Muscle of leg (tissue), 11 donors: ENCODE data around the gene LYRM4. TPM values are rescaled to one million over a fixed set of nuclear protein-coding genes. Genes with fewer than 3 reads are reported as not detected.

Experiments
- DNase-seq: peaks from one replicate; pipeline ENCODE4 v3.0.0; 2013
- H3K27ac ChIP-seq: one replicate; pipeline ENCODE4 v1.5.1; 2013; ENCODE audit warnings: mild to moderate bottlenecking, low read length, control low read depth
- H3K27me3 ChIP-seq: one replicate; pipeline ENCODE4 v1.6.1; 2013; ENCODE audit warnings: low read length; ENCODE audit not compliant: control insufficient read depth, insufficient read depth
- H3K36me3 ChIP-seq: one replicate; pipeline ENCODE4 v1.6.1; 2013; ENCODE audit warnings: low read length; ENCODE audit not compliant: control insufficient read depth, insufficient read depth
- H3K4me1 ChIP-seq: one replicate; pipeline ENCODE4 v1.6.1; 2013; ENCODE audit warnings: low read length; ENCODE audit not compliant: control insufficient read depth, insufficient read depth
- H3K4me3 ChIP-seq: one replicate; pipeline ENCODE4 v1.5.1; 2013; ENCODE audit warnings: low read length, control low read depth
- H3K9me3 ChIP-seq: replicated peaks from 2 replicates; pipeline ENCODE4 v1.6.1; 2013; ENCODE audit warnings: low read depth, low read length; ENCODE audit not compliant: control insufficient read depth
- WGBS: methylation state at CpG from one replicate; pipeline ENCODE4 v1.1.5; 2013; ENCODE audit warnings: missing lambda C conversion rate; ENCODE audit not compliant: insufficient coverage; 5-methylcytosine and 5-hydroxymethylcytosine counted together
- polyA plus RNA-seq, 8 donors: library from polyadenylated mRNA; unstranded; fragments of 120-200 nt; gene quantifications; one replicate each; pipeline versions ENCODE4 v1.2.1 to v1.2.3, GENCODE V29; 2013; ENCODE audit warnings: inconsistent platforms in 1 of 8, low replicate concordance in 1 of 8; ENCODE audit not compliant: insufficient read length in 8 of 8, insufficient read depth in 1 of 8
- total RNA-seq: library from RNA; stranded (reverse); fragments of 120-200 nt; gene quantifications from one replicate; pipeline ENCODE4 v1.2.4, GENCODE V29; 2013

Gene LYRM4
- total and polyA plus RNA-seq, 9 donors: 21.8 to 36.6 (median 29.4) TPM

- WGBS: 84% methylated on average over 3 of the region's 6 CpGs
Observed at GRCh38 chr6:5108536-5109150, 152.1 kb downstream of the LYRM4 start.

GRCh38 chr6:5108068-5108467 lies 152.7 kb downstream of the LYRM4 start:
- Histone ChIP-seq H3K27me3 (no peaks in the 10 kb centered on the region), H3K4me3 (no peak overlapping the region), H3K4me1 (peaks cover 14% of the 10 kb centered on the region), H3K27ac (no peak overlapping the region), H3K36me3 (peaks cover 5% of the 10 kb centered on the region), H3K9me3 (no peaks in the 10 kb centered on the region)
- no peak for DNase-seq
- WGBS: 67% methylated on average over 5 of the region's 9 CpGs

More at GRCh38 chr6:5108536-5109150, 152.1 kb downstream of the LYRM4 start:
- no peak for DNase-seq
- Histone ChIP-seq H3K9me3 (no peaks in the 10 kb centered on the region), H3K27me3 (no peaks in the 10 kb centered on the region), H3K36me3 (peaks cover 5% of the 10 kb centered on the region), H3K4me3 (no peak overlapping the region), H3K27ac (no peak overlapping the region), H3K4me1 (peaks cover 14% of the 10 kb centered on the region)

- Histone ChIP-seq H3K4me1 (peaks cover 11% of the 10 kb centered on the region), H3K36me3 (peaks cover 3% of the 10 kb centered on the region), H3K27ac (no peak overlapping the region), H3K9me3 (no peaks in the 10 kb centered on the region), H3K27me3 (no peaks in the 10 kb centered on the region), H3K4me3 (no peak overlapping the region)
- WGBS: 94% methylated on average over 6 of the region's 10 CpGs
- no peak for DNase-seq
Observed at GRCh38 chr6:5107341-5107740, 153.4 kb downstream of the LYRM4 start.

- no peak for DNase-seq
- H3K27ac ChIP-seq: no peak overlapping the region
- no peak overlapping the region for H3K4me3 ChIP-seq
- no peaks in the 10 kb centered on the region for H3K36me3 ChIP-seq
- 95% methylated on average over 10 of the region's 10 CpGs for WGBS
- no peaks in the 10 kb centered on the region for H3K27me3 ChIP-seq
- H3K9me3 ChIP-seq: no peaks in the 10 kb centered on the region
- peaks cover 4% of the 10 kb centered on the region for H3K4me1 ChIP-seq
Observed at GRCh38 chr6:5105146-5105545, 155.6 kb downstream of the LYRM4 start.

GRCh38 chr6:5104667-5105066 lies 156.1 kb downstream of the LYRM4 start:
- WGBS: 71% methylated on average over 1 of the region's 6 CpGs
- H3K9me3 ChIP-seq: no peaks in the 10 kb centered on the region
- no peak for DNase-seq
- no peak overlapping the region for H3K27ac ChIP-seq
- H3K4me1 ChIP-seq: peaks cover 4% of the 10 kb centered on the region
- no peaks in the 10 kb centered on the region for H3K27me3 ChIP-seq
- no peak overlapping the region for H3K4me3 ChIP-seq
- H3K36me3 ChIP-seq: no peaks in the 10 kb centered on the region

GRCh38 chr6:5103250-5103649 lies 157.5 kb downstream of the LYRM4 start:
- H3K27ac ChIP-seq: no peak overlapping the region
- no peak overlapping the region for H3K4me3 ChIP-seq
- no peaks in the 10 kb centered on the region for H3K27me3 ChIP-seq
- no peak for DNase-seq
- WGBS: 85% methylated on average over 6 of the region's 8 CpGs
- H3K4me1 ChIP-seq: no peaks in the 10 kb centered on the region
- H3K36me3 ChIP-seq: no peaks in the 10 kb centered on the region
- no peaks in the 10 kb centered on the region for H3K9me3 ChIP-seq

- no peak for DNase-seq
- no peak overlapping the region for H3K4me3 ChIP-seq
- no peaks in the 10 kb centered on the region for H3K4me1 ChIP-seq
- no peak overlapping the region for H3K27ac ChIP-seq
- H3K27me3 ChIP-seq: no peaks in the 10 kb centered on the region
- 93% methylated on average over 7 of the region's 8 CpGs for WGBS
- H3K36me3 ChIP-seq: no peaks in the 10 kb centered on the region
- no peaks in the 10 kb centered on the region for H3K9me3 ChIP-seq
Observed at GRCh38 chr6:5102267-5102970, 158.3 kb downstream of the LYRM4 start.

- Histone ChIP-seq H3K27ac (no peak overlapping the region), H3K27me3 (no peaks in the 10 kb centered on the region), H3K36me3 (no peaks in the 10 kb centered on the region), H3K4me3 (no peak overlapping the region), H3K9me3 (no peaks in the 10 kb centered on the region), H3K4me1 (no peaks in the 10 kb centered on the region)
- DNase-seq: no peak
- 94% methylated on average over 7 of the region's 7 CpGs for WGBS
Observed at GRCh38 chr6:5100806-5101205, 159.9 kb downstream of the LYRM4 start.

GRCh38 chr6:5099537-5099936 lies 161.2 kb downstream of the LYRM4 start:
- H3K27me3 ChIP-seq: no peaks in the 10 kb centered on the region
- H3K36me3 ChIP-seq: no peaks in the 10 kb centered on the region
- no peak overlapping the region for H3K27ac ChIP-seq
- no peak for DNase-seq
- no peak overlapping the region for H3K4me3 ChIP-seq
- WGBS: 95% methylated on average over 2 of the region's 3 CpGs
- no peaks in the 10 kb centered on the region for H3K4me1 ChIP-seq
- no peaks in the 10 kb centered on the region for H3K9me3 ChIP-seq

GRCh38 chr6:5098501-5099270 lies 162.1 kb downstream of the LYRM4 start:
- 95% methylated on average over 5 of the region's 14 CpGs for WGBS
- H3K27ac ChIP-seq: no peak overlapping the region

More at GRCh38 chr6:5098501-5099270, 162.1 kb downstream of the LYRM4 start:
- no peak overlapping the region for H3K4me3 ChIP-seq
- H3K4me1 ChIP-seq: no peaks in the 10 kb centered on the region
- no peak for DNase-seq
- no peaks in the 10 kb centered on the region for H3K36me3 ChIP-seq
- H3K27me3 ChIP-seq: no peaks in the 10 kb centered on the region
- no peaks in the 10 kb centered on the region for H3K9me3 ChIP-seq
